Activated CD8-positive, alpha-beta memory T cell treated with anti-CD3 and anti-CD28 coated beads, Interleukin-2, amount 50 U/mL, for 48 hours (primary cell): ENCODE data around the gene IST1.

Experiments
- DNase-seq: peaks from one replicate; pipeline ENCODE4 v3.0.0-alpha.2; 2020

IST1 gene

GRCh38 chr16:71966932-71967331 lies 71.6 kb downstream of the IST1 start:
- DNase-seq: no peak

GRCh38 chr16:71969353-71969752 lies 74.0 kb downstream of the IST1 start:
- DNase-seq: no peak

GRCh38 chr16:71971571-71971970 lies 76.2 kb downstream of the IST1 start:
- DNase-seq: no peak

GRCh38 chr16:71972356-71972755 lies 77.0 kb downstream of the IST1 start:
- no peak for DNase-seq

- no peak for DNase-seq
Measured at GRCh38 chr16:71973001-71973400, 77.7 kb downstream of the IST1 start.

- no peak for DNase-seq
Measured at GRCh38 chr16:71974068-71974818, 78.9 kb downstream of the IST1 start.
